H9 (cell line): ENCODE results near the gene SUPT7L. TPM values are rescaled to one million over a fixed set of nuclear protein-coding genes. Genes with fewer than 3 reads are reported as not detected.

Experiments
- DNase-seq: peaks from one replicate; pipeline ENCODE4 v3.0.0-alpha.2; 2017
- H2AFZ ChIP-seq: one replicate; pipeline ENCODE4 v1.6.1; 2013; ENCODE audit warnings: mild to moderate bottlenecking, low read length, control low read depth, moderate library complexity
- H2AK5ac ChIP-seq: 2 replicates; pipeline ENCODE4 v1.6.1; 2013; ENCODE audit warnings: low read length, control low read depth, mixed read lengths; ENCODE audit not compliant: insufficient read length
- H2BK120ac ChIP-seq: one replicate; pipeline ENCODE4 v1.6.1; 2013; ENCODE audit warnings: low read depth, mild to moderate bottlenecking, low read length, control low read depth, inconsistent platforms; ENCODE audit not compliant: poor library complexity, severe bottlenecking
- H2BK12ac ChIP-seq: 2 replicates; pipeline ENCODE4 v1.6.1; 2013; ENCODE audit warnings: low read length, control low read depth, mixed read lengths, low read depth; ENCODE audit not compliant: insufficient read length
- H2BK15ac ChIP-seq: 2 replicates; pipeline ENCODE4 v1.6.1; 2013; ENCODE audit warnings: low read depth, low read length, control low read depth
- H2BK20ac ChIP-seq: one replicate; pipeline ENCODE4 v1.6.1; 2013; ENCODE audit warnings: low read depth, mild to moderate bottlenecking, low read length, control low read depth, inconsistent platforms; ENCODE audit not compliant: poor library complexity, severe bottlenecking
- H2BK5ac ChIP-seq: 2 replicates; pipeline ENCODE4 v1.6.1; 2013; ENCODE audit warnings: low read length, control low read depth, mixed read lengths; ENCODE audit not compliant: insufficient read length
- H3K14ac ChIP-seq: 2 replicates; pipeline ENCODE4 v1.6.1; 2013; ENCODE audit warnings: low read length, control low read depth; ENCODE audit not compliant: insufficient read depth
- H3K18ac ChIP-seq: 2 replicates; pipeline ENCODE4 v1.6.1; 2013; ENCODE audit warnings: low read depth, mild to moderate bottlenecking, mixed read lengths, low read length, control low read depth; ENCODE audit not compliant: insufficient read length
- H3K23ac ChIP-seq: 2 replicates; pipeline ENCODE4 v1.6.1; 2013; ENCODE audit warnings: low read length, control low read depth, mixed read lengths, low read depth; ENCODE audit not compliant: insufficient read length
- H3K23me2 ChIP-seq: 2 replicates; pipeline ENCODE4 v1.6.1; 2013; ENCODE audit warnings: low read depth, mild to moderate bottlenecking, mixed read lengths, low read length, control low read depth; ENCODE audit not compliant: insufficient read length, poor library complexity, severe bottlenecking
- H3K27ac ChIP-seq: 2 replicates; pipeline ENCODE4 v1.5.1; 2013; ENCODE audit warnings: low read length, control low read depth, mixed read lengths, low read depth; ENCODE audit not compliant: insufficient read length
- H3K27me3 ChIP-seq: 2 replicates; pipeline ENCODE4 v1.6.1; 2013; ENCODE audit warnings: low read length, control low read depth, inconsistent platforms; ENCODE audit not compliant: insufficient read depth
- H3K4ac ChIP-seq: 2 replicates; pipeline ENCODE4 v1.6.1; 2013; ENCODE audit warnings: low read depth, mild to moderate bottlenecking, control low read depth, inconsistent platforms, low read length, moderate library complexity
- H3K4me1 ChIP-seq: 2 replicates; pipeline ENCODE4 v1.6.1; 2013; ENCODE audit warnings: low read length, control low read depth, inconsistent platforms; ENCODE audit not compliant: insufficient read depth
- H3K4me2 ChIP-seq: 2 replicates; pipeline ENCODE4 v1.6.1; 2013; ENCODE audit warnings: low read length, control low read depth, mixed read lengths; ENCODE audit not compliant: insufficient read length, insufficient read depth
- H3K56ac ChIP-seq: 2 replicates; pipeline ENCODE4 v1.6.1; 2013; ENCODE audit warnings: low read depth, mild to moderate bottlenecking, mixed read lengths, low read length, control low read depth; ENCODE audit not compliant: insufficient read length
- H3K79me1 ChIP-seq: 2 replicates; pipeline ENCODE4 v1.6.1; 2013; ENCODE audit warnings: low read depth, mild to moderate bottlenecking, moderate library complexity, low read length, control low read depth, inconsistent platforms; ENCODE audit not compliant: insufficient read depth, poor library complexity, severe bottlenecking
- H3K79me2 ChIP-seq: 2 replicates; pipeline ENCODE4 v1.6.1; 2013; ENCODE audit warnings: low read length, control low read depth, inconsistent platforms; ENCODE audit not compliant: insufficient read depth
- H3K9ac ChIP-seq: 2 replicates; pipeline ENCODE4 v1.6.1; 2013; ENCODE audit warnings: low read length, control low read depth, mixed read lengths; ENCODE audit not compliant: insufficient read length; ENCODE audit errors: extremely low read depth
- H3K9me3 ChIP-seq: one replicate; pipeline ENCODE4 v1.6.1; 2013; ENCODE audit warnings: low read depth, low read length, inconsistent platforms; ENCODE audit not compliant: control insufficient read depth
- H3T11ph ChIP-seq: one replicate; pipeline ENCODE4 v1.6.1; 2013; ENCODE audit warnings: mild to moderate bottlenecking, low read length, control low read depth, inconsistent platforms
- H4K20me1 ChIP-seq: one replicate; pipeline ENCODE4 v1.6.1; 2013; ENCODE audit not compliant: control insufficient read depth, insufficient read length, insufficient read depth
- H4K5ac ChIP-seq: 2 replicates; pipeline ENCODE4 v1.6.1; 2013; ENCODE audit warnings: low read depth, mild to moderate bottlenecking, mixed read lengths, low read length, control low read depth; ENCODE audit not compliant: insufficient read length
- H4K8ac ChIP-seq: replicated peaks from 2 replicates; pipeline ENCODE4 v1.6.1; 2013; ENCODE audit warnings: low read length, control low read depth, mixed read lengths, low read depth; ENCODE audit not compliant: insufficient read length
- H4K91ac ChIP-seq: 2 replicates; pipeline ENCODE4 v1.6.1; 2013; ENCODE audit warnings: low read depth, mild to moderate bottlenecking, moderate library complexity, mixed read lengths, low read length, control low read depth; ENCODE audit not compliant: insufficient read length
- H3K27ac Mint-ChIP-seq, 3 experiments: 2 replicates in 2 of 3; 3 replicates in 1 of 3; pipeline ENCODE4 v1.8.0; 2020 to 2021; ENCODE audit warnings: mixed read lengths in 3 of 3, mild to moderate bottlenecking in 1 of 3, moderate library complexity in 1 of 3
- H3K27me3 Mint-ChIP-seq: 2 replicates; pipeline ENCODE4 v1.8.0; 2021; ENCODE audit warnings: low read depth, mild to moderate bottlenecking, moderate library complexity, mixed read lengths
- H3K36me3 Mint-ChIP-seq, 3 experiments: 2 replicates in 2 of 3; 3 replicates in 1 of 3; pipeline ENCODE4 v1.8.0; 2020 to 2021; ENCODE audit warnings: low read depth in 3 of 3, mixed read lengths in 3 of 3; ENCODE audit not compliant: insufficient read depth in 1 of 3
- H3K4me1 Mint-ChIP-seq, 2 experiments: 2 replicates each; pipeline ENCODE4 v1.8.0; 2020; ENCODE audit warnings: mixed read lengths in 2 of 2
- H3K4me3 Mint-ChIP-seq, 2 experiments: 2 replicates in 1 of 2; 3 replicates in 1 of 2; pipeline ENCODE4 v1.8.0; 2020 to 2021; ENCODE audit warnings: mild to moderate bottlenecking in 2 of 2, mixed read lengths in 2 of 2, moderate library complexity in 1 of 2
- H3K9me3 Mint-ChIP-seq, 2 experiments: 2 replicates in 1 of 2; 3 replicates in 1 of 2; pipeline ENCODE4 v1.8.0; 2020; ENCODE audit warnings: mild to moderate bottlenecking in 2 of 2, mixed read lengths in 2 of 2, moderate library complexity in 1 of 2
- WGBS: extraction: QIAGEN DNeasy Blood & Tissue Kit; methylation state at CpG from one replicate; pipeline ENCODE4 v1.1.7; 2013; ENCODE audit warnings: missing lambda C conversion rate, low lambda C conversion rate, mixed read lengths; ENCODE audit not compliant: insufficient read length; ENCODE audit errors: extremely low coverage; 5-methylcytosine and 5-hydroxymethylcytosine counted together
- total RNA-seq: library from RNA; stranded (reverse); gene quantifications from 2 replicates; pipeline ENCODE4 v1.2.1, GENCODE V29; 2021
- TF ChIP-seq, protein P1 (sequence below): fragments of 200-600 bp; sonication (generic); conservative IDR thresholded peaks from 3 replicates; pipeline ENCODE4 v1.8.0; 2021; ENCODE audit warnings: antibody characterized with exemption, mild to moderate bottlenecking

The SUPT7L gene
- total RNA-seq, 1 experiment from 2014 or later = 30.4 TPM

- WGBS = no CpG with 5 or more reads among the region's 3 CpGs
- no peaks in the 10 kb centered on the region for H3K4me1 ChIP-seq
- no peak overlapping the region for H3T11ph ChIP-seq
- Mint-ChIP-seq H3K36me3 (peaks cover 21 to 70% (median 58%) of the 10 kb centered on the region in 3 experiments), H3K4me1 (no peaks in the 10 kb centered on the region), H3K4me3 (no peak overlapping the region), H3K27ac (no peak overlapping the region), H3K9me3 (no peaks in the 10 kb centered on the region), H3K27me3 (no peaks in the 10 kb centered on the region)
- no peak overlapping the region for H2BK15ac ChIP-seq
- H3K27me3 ChIP-seq = no peaks in the 10 kb centered on the region
- no peaks in the 10 kb centered on the region for H3K23me2 ChIP-seq
- H3K27ac ChIP-seq = no peak overlapping the region
- H3K4ac ChIP-seq = no peak overlapping the region
- no peak overlapping the region for H4K5ac ChIP-seq
- H4K91ac ChIP-seq = no peak overlapping the region
- no peaks in the 10 kb centered on the region for H3K9me3 ChIP-seq
- no peak overlapping the region for H2BK12ac ChIP-seq
- H3K23ac ChIP-seq = no peak overlapping the region
- no peak overlapping the region for H3K4me2 ChIP-seq
- no peak overlapping the region for H3K9ac ChIP-seq
- H2BK20ac ChIP-seq = no peak overlapping the region
- H3K79me2 ChIP-seq = no peaks in the 10 kb centered on the region
- H2BK5ac ChIP-seq = no peak overlapping the region
- H2BK120ac ChIP-seq = no peak overlapping the region
- no peaks in the 10 kb centered on the region for H3K79me1 ChIP-seq
- DNase-seq = no peak
- no peak overlapping the region for H3K18ac ChIP-seq
- no peak overlapping the region for H4K8ac ChIP-seq
- no peak overlapping the region for H3K56ac ChIP-seq
- H3K14ac ChIP-seq = no peak overlapping the region
- no peaks in the 10 kb centered on the region for H4K20me1 ChIP-seq
- no peak overlapping the region for H2AK5ac ChIP-seq
- TF ChIP-seq, protein P1, sequence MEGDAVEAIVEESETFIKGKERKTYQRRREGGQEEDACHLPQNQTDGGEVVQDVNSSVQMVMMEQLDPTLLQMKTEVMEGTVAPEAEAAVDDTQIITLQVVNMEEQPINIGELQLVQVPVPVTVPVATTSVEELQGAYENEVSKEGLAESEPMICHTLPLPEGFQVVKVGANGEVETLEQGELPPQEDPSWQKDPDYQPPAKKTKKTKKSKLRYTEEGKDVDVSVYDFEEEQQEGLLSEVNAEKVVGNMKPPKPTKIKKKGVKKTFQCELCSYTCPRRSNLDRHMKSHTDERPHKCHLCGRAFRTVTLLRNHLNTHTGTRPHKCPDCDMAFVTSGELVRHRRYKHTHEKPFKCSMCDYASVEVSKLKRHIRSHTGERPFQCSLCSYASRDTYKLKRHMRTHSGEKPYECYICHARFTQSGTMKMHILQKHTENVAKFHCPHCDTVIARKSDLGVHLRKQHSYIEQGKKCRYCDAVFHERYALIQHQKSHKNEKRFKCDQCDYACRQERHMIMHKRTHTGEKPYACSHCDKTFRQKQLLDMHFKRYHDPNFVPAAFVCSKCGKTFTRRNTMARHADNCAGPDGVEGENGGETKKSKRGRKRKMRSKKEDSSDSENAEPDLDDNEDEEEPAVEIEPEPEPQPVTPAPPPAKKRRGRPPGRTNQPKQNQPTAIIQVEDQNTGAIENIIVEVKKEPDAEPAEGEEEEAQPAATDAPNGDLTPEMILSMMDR = no peak
- H2AFZ ChIP-seq = no peak overlapping the region
Observed at GRCh38 chr2:27638037-27638637, 25.3 kb downstream of the SUPT7L start.
